Prostate gland (tissue), 2 donors: Measurements from ENCODE around the gene ANKRD37. TPM values are rescaled to one million over a fixed set of nuclear protein-coding genes. Genes with fewer than 3 reads are reported as not detected.
"Not testable (repeated sequence)": the region's sequence is repeated elsewhere in the genome, so short reads cannot be mapped to it uniquely, and the experiment has no call there.

Source experiments
- DNase-seq: peaks from one replicate; pipeline ENCODE4 v3.0.0-alpha.2; 2019; ENCODE audit warnings: low spot score
- H3K27ac ChIP-seq, 2 donors: fragments of 200-600 bp; sonication (generic); 2 replicates each; pipeline ENCODE4 v1.5.1; 2017 to 2019
- H3K27me3 ChIP-seq: fragments of 200-600 bp; sonication (generic); replicated peaks from 2 replicates; pipeline ENCODE4 v1.5.1; 2019; ENCODE audit not compliant: insufficient read depth
- H3K36me3 ChIP-seq, 2 donors: fragments of 200-600 bp; sonication (generic); 1 replicate in 1 of 2; 2 replicates in 1 of 2; pipeline versions ENCODE4 v1.5.1 to v1.8.1; 2017 to 2019
- H3K4me1 ChIP-seq: fragments of 200-600 bp; sonication (generic); replicated peaks from 2 replicates; pipeline ENCODE4 v1.5.1; 2019
- H3K4me3 ChIP-seq, 2 donors: fragments of 200-600 bp; sonication (generic); 2 replicates each; pipeline ENCODE4 v1.5.1; 2017 to 2019
- H3K9me3 ChIP-seq: fragments of 200-600 bp; sonication (generic); 2 replicates; pipeline ENCODE4 v1.5.1; 2017
- POLR2A ChIP-seq: fragments of 450-650 bp; IDR thresholded peaks from one replicate; pipeline ENCODE4 v1.6.1; 2016; ENCODE audit warnings: antibody characterized with exemption, mild to moderate bottlenecking
- POLR2AphosphoS5 ChIP-seq: sonication (generic); formaldehyde crosslinking; IDR thresholded peaks from one replicate; pipeline ENCODE4 v1.6.1; 2017; ENCODE audit warnings: antibody characterized with exemption
- WGBS: methylation state at CpG from one replicate; pipeline ENCODE4 v1.1.5; 2018; 5-methylcytosine and 5-hydroxymethylcytosine counted together
- intact Hi-C: fragments of 100-400 bp; cut with DNase I; formaldehyde crosslinking; loops from one replicate; pipeline ENCODE4 v1.14.2; 2022
- total RNA-seq, 2 donors: library from RNA; depleted of rRNA; stranded (reverse); fragments of >200 nt; gene quantifications; one replicate each; pipeline ENCODE4 v1.1.0, GENCODE V29; 2016
- TF ChIP-seq, protein P1 (sequence below), 4 experiments: fragments of 200-600 bp in 2 of 4; fragments of 450-650 bp in 2 of 4; sonication (generic) in 2 of 4; IDR thresholded peaks; 1 replicate in 3 of 4; 2 replicates in 1 of 4; pipeline ENCODE4 v1.5.1; 2016 to 2019; ENCODE audit warnings: antibody characterized with exemption in 4 of 4, mild to moderate bottlenecking in 2 of 4, moderate library complexity in 2 of 4

The ANKRD37 gene
- total RNA-seq, 2 donors from 2014 or later: 17.7 to 19.0 TPM

DNA sequence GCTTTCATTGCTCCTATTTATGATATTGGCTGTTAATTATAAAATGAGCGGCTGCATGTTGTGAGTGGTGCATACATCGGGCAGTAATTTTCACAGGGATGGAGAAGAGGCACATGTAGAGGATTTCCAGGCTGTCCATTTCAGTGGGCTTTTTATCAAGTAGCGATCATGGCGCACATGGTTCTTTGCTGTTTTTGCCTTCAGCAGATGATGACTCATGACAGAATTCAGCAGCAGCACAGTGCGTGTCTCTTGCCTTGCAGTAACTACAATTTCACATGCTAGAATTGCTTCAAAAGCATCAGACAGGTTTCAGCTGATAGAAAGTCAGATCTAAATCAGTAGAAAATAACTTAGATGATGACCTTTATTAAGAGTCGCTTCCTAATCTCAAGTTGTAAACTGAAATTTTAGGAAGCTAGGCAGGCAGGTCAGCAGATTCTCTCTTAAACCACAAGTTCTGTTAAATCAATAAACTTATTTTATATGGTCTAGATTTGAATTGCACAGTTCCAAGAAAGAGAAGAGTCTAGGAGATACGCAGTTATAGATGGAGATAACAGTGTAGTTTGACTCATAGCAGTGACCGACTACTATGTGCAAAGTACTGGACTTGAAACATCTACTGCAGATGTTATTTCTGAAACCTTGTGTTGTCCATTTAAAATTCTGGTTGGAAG, 36.7 kb upstream of the ANKRD37 start:
- Histone ChIP-seq H3K9me3 (no peaks in the 10 kb centered on the region), H3K27ac (peak overlapping the region in 1 of 2 donors; percentile 54), H3K4me1 (no peaks in the 10 kb centered on the region), H3K27me3 (no peaks in the 10 kb centered on the region), H3K4me3 (no peak overlapping the region), H3K36me3 (peaks cover 0 to 6% of the 10 kb centered on the region in 2 donors)
- DNase-seq: no peak
- 84% methylated on average over 8 of the region's 8 CpGs for WGBS
- TF ChIP-seq, protein P1, sequence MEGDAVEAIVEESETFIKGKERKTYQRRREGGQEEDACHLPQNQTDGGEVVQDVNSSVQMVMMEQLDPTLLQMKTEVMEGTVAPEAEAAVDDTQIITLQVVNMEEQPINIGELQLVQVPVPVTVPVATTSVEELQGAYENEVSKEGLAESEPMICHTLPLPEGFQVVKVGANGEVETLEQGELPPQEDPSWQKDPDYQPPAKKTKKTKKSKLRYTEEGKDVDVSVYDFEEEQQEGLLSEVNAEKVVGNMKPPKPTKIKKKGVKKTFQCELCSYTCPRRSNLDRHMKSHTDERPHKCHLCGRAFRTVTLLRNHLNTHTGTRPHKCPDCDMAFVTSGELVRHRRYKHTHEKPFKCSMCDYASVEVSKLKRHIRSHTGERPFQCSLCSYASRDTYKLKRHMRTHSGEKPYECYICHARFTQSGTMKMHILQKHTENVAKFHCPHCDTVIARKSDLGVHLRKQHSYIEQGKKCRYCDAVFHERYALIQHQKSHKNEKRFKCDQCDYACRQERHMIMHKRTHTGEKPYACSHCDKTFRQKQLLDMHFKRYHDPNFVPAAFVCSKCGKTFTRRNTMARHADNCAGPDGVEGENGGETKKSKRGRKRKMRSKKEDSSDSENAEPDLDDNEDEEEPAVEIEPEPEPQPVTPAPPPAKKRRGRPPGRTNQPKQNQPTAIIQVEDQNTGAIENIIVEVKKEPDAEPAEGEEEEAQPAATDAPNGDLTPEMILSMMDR (IDR thresholded peaks at IDR 0.05): no peak
- TF ChIP-seq POLR2A: no peak
- TF ChIP-seq POLR2AphosphoS5: no peak
- intact Hi-C loops: no loop called here

DNA sequence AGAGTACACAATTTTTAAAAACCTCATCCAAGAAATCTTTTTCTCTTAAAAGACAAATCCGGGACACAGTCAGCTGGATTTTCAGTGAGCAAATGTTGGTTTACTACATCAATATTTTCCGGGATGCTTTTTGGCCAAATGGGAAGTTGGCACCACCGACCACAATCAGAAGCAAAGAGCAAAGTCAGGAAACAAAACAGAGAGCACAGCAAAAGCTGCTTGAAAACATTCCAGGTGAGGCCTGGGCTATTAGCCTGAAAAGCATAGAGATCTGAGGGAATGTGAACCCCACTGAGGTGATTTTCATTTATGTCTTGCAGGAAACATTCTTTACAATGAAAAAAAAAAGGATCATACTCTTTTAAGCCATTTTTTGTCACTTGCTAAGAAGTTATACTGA, 34.8 kb upstream of the ANKRD37 start:
- H3K9me3 ChIP-seq: no peaks in the 10 kb centered on the region
- no peak overlapping the region for H3K4me3 ChIP-seq
- WGBS: 81% methylated on average over 3 of the region's 3 CpGs
- no peak overlapping the region for H3K27ac ChIP-seq
- no peaks in the 10 kb centered on the region for H3K4me1 ChIP-seq
- TF ChIP-seq, protein P1 (IDR thresholded peaks at IDR 0.05): no peak
- no peak for TF ChIP-seq POLR2AphosphoS5
- TF ChIP-seq POLR2A: no peak
- intact Hi-C loops: no loop called here
- H3K36me3 ChIP-seq: peaks cover 0 to 6% of the 10 kb centered on the region in 2 donors
- H3K27me3 ChIP-seq: no peaks in the 10 kb centered on the region
- DNase-seq: no peak

DNA sequence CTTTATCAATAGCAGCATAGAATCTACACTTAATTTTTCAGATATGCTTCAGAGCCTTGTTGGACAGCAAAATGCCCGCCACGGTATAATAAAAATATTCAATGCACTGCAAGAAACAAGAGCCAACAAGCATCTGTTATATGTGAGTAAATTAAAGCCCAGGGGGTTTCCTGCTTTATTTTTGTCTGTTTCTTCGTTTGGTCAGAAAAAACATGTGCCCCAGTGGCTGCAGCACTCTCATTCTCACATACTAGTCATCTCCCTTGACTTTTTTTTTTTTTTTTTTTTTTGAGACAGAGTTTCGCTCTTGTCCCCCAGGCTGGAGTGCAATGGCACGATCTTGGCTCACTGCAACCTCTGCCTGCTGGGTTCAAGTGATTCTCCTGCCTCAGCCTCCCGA, 34.1 kb upstream of the ANKRD37 start:
- DNase-seq, H3K4me3 ChIP-seq, H3K9me3 ChIP-seq, H3K4me1 ChIP-seq, H3K27ac ChIP-seq, intact Hi-C loops, H3K27me3 ChIP-seq, H3K36me3 ChIP-seq: not testable (repeated sequence)
- WGBS: 80% methylated on average over 6 of the region's 6 CpGs

DNA sequence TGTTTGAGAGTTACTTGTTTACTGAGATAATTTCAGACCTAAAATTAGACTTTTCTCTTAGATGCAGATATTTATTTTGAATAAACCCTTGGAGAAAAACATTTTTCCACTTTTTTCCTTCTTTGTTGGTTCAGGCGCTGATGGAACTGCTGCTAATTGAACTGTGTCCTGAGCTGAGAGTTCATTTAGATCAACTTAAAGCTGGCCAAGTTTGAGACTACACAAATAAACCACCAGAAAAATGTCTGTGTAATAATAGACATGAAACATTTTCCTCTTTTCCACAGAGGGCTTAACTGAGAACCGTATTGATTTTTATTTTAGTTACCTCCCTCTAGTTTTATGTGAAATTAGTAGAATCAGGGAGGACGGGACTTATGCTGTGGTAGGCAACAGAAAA, 33.4 kb upstream of the ANKRD37 start:
- Histone ChIP-seq H3K4me1 (no peaks in the 10 kb centered on the region), H3K36me3 (peaks cover 0 to 6% of the 10 kb centered on the region in 2 donors), H3K27ac (no peak overlapping the region), H3K27me3 (no peaks in the 10 kb centered on the region), H3K9me3 (no peaks in the 10 kb centered on the region), H3K4me3 (no peak overlapping the region)
- DNase-seq: no peak
- intact Hi-C loops: no loop called here
- 70% methylated on average over 3 of the region's 3 CpGs for WGBS
- no peak for TF ChIP-seq POLR2AphosphoS5
- TF ChIP-seq, protein P1 (IDR thresholded peaks at IDR 0.05): no peak
- no peak for TF ChIP-seq POLR2A

DNA sequence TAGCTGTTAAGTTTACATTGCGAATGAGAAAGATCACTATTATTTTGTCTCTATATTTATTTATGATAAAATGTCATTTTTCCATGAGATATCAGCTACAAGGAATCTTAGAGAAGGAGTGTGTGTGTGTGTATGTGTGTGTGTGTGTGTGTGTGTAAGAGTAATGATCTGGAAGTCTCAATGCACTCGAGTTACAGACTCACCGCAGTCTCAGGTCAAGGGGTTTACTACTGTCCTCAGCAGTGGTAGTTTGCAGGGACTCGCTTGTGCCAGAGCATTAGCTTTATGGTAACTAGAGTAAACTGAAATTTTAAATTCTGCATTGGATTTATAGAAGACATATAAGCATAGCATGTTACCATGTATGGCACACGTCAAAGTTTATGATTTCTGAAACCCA, 31.8 kb upstream of the ANKRD37 start:
- intact Hi-C loops: no loop called here
- Histone ChIP-seq H3K36me3 (peaks cover 0 to 6% of the 10 kb centered on the region in 2 donors), H3K27me3 (no peaks in the 10 kb centered on the region), H3K9me3 (no peaks in the 10 kb centered on the region), H3K27ac (no peak overlapping the region), H3K4me1 (no peaks in the 10 kb centered on the region), H3K4me3 (no peak overlapping the region)
- DNase-seq: no peak
- 89% methylated on average over 5 of the region's 5 CpGs for WGBS
- TF ChIP-seq POLR2A: no peak
- no peak for TF ChIP-seq POLR2AphosphoS5
- TF ChIP-seq, protein P1 (IDR thresholded peaks at IDR 0.05): no peak
